Pulmonary artery endothelial cell (primary cell): ENCODE measurements around the gene COL8A1. TPM values are rescaled to one million over a fixed set of nuclear protein-coding genes. Genes with fewer than 3 reads are reported as not detected.
"Not testable (repeated sequence)": the region's sequence is repeated elsewhere in the genome, so short reads cannot be mapped to it uniquely, and the experiment has no call there.

Experiments used
- DNase-seq: peaks from one replicate; pipeline ENCODE4 v3.0.0-alpha.2; 2011; ENCODE audit warnings: low read depth, low spot score
- total RNA-seq: library from RNA; depleted of rRNA; stranded (reverse); fragments of >200 nt; gene quantifications from 2 replicates; pipeline ENCODE4 v1.2.3, GENCODE V29; 2014

COL8A1 gene
- 251 and 873 TPM in 2 replicates for total RNA-seq

DNA sequence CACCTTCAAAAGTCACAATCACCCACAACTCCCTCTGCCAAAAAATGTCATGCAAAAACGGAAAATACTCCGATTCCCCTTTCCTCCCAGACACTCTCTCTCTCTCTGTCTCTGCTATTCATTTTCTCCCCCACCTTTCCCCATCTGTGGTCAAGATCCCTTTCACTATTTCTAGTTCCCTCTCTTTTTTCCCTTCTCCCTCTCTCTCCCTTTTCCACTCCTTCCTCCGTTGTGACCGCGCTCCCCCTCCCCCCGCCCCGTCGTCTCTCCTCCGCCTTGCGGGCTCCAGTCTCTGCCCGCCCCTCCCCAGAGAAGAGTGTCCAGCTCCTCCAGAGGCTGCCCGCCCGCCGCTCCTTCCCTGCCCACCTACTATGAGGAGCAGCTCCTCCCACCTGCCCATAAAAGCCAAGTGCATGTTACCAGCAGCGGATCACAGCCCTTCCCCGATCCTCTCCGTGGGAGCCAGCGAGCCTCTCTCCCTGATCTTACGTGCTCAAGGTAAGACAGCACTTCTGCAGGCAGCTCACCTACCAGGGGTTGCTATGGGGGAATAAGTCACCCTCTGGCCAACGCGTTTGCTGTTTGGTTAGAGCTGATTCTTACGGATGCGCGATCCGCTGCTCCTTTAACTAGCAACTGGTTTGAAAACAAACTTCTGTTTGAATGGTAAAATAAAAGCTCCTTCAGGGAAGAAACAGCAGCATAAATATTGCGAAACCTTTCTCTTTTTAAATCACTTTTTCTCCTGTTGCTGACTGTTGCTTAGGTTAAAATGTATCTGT, at the start of gene COL8A1:
COL8A1 (plus strand) TSS at position 428 of the 782 bp plus-strand sequence. CDS start 152,089 bp downstream, outside the sequence.
- peak; percentile 61 for DNase-seq

- not testable (repeated sequence) for DNase-seq
Measured at GRCh38 chr3:99589168-99589567, 49.2 kb upstream of the COL8A1 start.

- DNase-seq = no peak
Measured at GRCh38 chr3:99599894-99600293, 38.5 kb upstream of the COL8A1 start.

GRCh38 chr3:99601515-99601914, 36.9 kb upstream of the COL8A1 start:
- DNase-seq = no peak

DNA sequence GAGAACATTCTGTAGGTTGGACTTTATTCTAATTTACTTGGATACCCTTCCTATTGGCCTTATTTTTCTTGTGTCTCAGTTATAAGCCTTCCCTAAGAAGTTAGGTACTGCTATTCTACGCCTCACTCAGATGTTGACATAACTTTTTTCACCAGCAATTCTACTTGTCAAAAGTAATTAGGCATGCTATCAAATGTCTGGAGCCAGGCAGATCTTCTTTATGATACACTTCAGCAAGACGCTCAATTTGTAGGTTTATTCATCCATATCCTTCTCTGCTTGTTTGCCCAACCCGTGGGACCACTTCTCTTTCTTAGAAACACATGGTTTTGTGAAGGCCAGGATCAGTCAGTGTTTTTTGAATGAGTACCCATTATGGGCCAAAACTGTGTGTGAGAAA, 36.2 kb upstream of the COL8A1 start:
- DNase-seq = no peak

GRCh38 chr3:99607151-99607550, 31.2 kb upstream of the COL8A1 start:
- DNase-seq = no peak

- DNase-seq = no peak
Measured at GRCh38 chr3:99614768-99615167, 23.6 kb upstream of the COL8A1 start.

- DNase-seq = no peak
Measured at GRCh38 chr3:99620077-99620767, 18.2 kb upstream of the COL8A1 start.

DNA sequence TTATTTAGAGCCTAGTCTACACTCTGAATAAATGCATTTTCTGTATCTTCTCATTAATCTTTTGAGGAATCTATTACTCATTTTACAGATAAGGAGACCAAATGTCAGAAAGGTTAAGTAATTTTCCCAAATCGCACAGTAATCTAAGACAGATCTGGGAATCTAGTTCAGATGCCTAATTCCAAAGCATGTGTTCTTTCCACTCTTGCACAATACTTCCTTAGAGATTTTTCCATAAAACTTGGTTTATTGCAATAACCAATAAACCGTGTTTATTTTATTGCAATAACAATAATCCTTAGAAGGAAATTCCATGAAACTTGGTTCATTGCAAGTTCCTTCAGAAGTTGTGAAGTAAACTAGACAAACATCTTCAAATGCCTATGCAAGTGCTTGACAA, 17.4 kb upstream of the COL8A1 start:
- DNase-seq = no peak

- no peak for DNase-seq
Measured at GRCh38 chr3:99624496-99625236, 13.7 kb upstream of the COL8A1 start.

DNA sequence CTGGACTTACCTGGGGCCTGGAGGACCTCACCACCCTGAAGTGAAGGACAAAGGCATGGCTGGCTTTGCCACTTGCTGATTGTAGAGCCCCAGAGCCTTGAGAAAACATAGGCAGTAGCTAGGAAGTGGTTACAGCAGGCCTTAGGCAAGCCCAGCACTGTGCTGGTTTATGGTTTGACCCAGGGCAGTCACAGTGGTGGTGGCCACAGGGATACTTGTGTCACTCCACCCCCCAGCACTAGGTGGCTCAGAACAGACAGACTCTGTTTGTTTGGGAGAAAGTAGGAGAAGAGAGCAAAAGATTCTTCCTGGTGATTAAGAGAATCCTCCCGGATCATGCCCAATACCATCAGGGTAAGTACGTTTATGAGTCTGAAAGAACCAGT, 13.2 kb upstream of the COL8A1 start:
- no peak for DNase-seq

GRCh38 chr3:99625643-99626416, 12.6 kb upstream of the COL8A1 start:
- DNase-seq = no peak

DNA sequence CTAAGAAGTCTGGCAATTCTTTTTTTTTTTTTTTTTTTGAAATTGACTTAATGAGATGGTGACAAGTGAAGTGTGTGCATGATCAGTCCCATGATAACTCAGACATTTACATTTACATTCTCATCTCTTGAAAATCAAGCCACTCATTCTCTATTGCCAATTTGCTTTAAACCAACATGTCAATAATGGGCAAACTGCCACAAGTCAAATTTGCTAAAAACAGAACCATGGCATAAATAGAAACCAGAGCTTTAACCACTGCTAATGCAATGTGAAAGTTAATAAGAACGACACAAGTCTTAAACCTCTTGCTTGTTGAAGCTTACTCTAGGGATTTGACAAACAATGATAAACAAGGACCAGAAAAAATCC, 12.0 kb upstream of the COL8A1 start:
- no peak for DNase-seq

- DNase-seq = no peak
Measured at GRCh38 chr3:99627062-99627826, 11.2 kb upstream of the COL8A1 start.

GRCh38 chr3:99630815-99631214, 7.6 kb upstream of the COL8A1 start:
- DNase-seq = no peak

GRCh38 chr3:99633887-99634558, 4.4 kb upstream of the COL8A1 start:
- DNase-seq = no peak

GRCh38 chr3:99634881-99635280, 3.5 kb upstream of the COL8A1 start:
- no peak for DNase-seq

- no peak for DNase-seq
Measured at GRCh38 chr3:99635348-99635747, 3.0 kb upstream of the COL8A1 start.

DNA sequence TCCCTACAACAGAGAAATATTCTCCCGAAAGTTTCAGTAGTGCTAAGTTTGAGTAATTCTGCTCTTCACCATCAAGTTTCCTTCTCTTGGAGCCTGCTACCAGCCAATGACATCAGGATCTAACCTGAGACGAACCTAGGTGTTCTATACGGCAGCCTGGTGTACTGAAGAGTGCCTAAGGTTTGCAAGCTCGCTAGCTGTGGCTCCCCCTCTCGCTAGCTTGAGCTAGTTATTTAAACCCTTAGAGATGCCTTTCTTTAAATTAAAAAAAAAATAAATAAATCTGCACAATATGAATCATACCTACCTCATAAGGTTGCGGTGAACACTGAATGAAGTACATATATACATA, 1.4 kb upstream of the COL8A1 start:
- DNase-seq = peak; percentile 39
